ENCODE results near the gene GAL.

Gene GAL

GRCh38 chr11:68653486-68654430 lies 30.6 kb upstream of the GAL start:
- H3K27me3 Mint-ChIP-seq = peaks cover 47% of the 10 kb centered on the region
- H3K4me3 Mint-ChIP-seq = no peak overlapping the region
- no peaks in the 10 kb centered on the region for H3K36me3 Mint-ChIP-seq (ENCODE audit: low read depth)
- no peak for DNase-seq
- no peak overlapping the region for H3K27ac Mint-ChIP-seq
- no peaks in the 10 kb centered on the region for H3K9me3 Mint-ChIP-seq
- no peaks in the 10 kb centered on the region for H3K4me1 Mint-ChIP-seq (ENCODE audit: low read depth)

GRCh38 chr11:68654978-68655377 lies 29.4 kb upstream of the GAL start:
- Mint-ChIP-seq H3K4me1 (ENCODE audit: low read depth) (no peaks in the 10 kb centered on the region), H3K36me3 (ENCODE audit: low read depth) (no peaks in the 10 kb centered on the region), H3K4me3 (no peak overlapping the region), H3K9me3 (no peaks in the 10 kb centered on the region), H3K27me3 (peaks cover 36% of the 10 kb centered on the region), H3K27ac (no peak overlapping the region)
- no peak for DNase-seq

GRCh38 chr11:68655406-68655805 lies 28.9 kb upstream of the GAL start:
- no peak for DNase-seq
- no peaks in the 10 kb centered on the region for H3K36me3 Mint-ChIP-seq (ENCODE audit: low read depth)
- peaks cover 32% of the 10 kb centered on the region for H3K27me3 Mint-ChIP-seq
- H3K4me3 Mint-ChIP-seq = no peak overlapping the region
- H3K4me1 Mint-ChIP-seq (ENCODE audit: low read depth) = no peaks in the 10 kb centered on the region
- no peak overlapping the region for H3K27ac Mint-ChIP-seq
- H3K9me3 Mint-ChIP-seq = no peaks in the 10 kb centered on the region

GRCh38 chr11:68655806-68656205 lies 28.5 kb upstream of the GAL start:
- no peaks in the 10 kb centered on the region for H3K4me1 Mint-ChIP-seq (ENCODE audit: low read depth)
- no peaks in the 10 kb centered on the region for H3K36me3 Mint-ChIP-seq (ENCODE audit: low read depth)
- H3K4me3 Mint-ChIP-seq = no peak overlapping the region
- H3K27ac Mint-ChIP-seq = no peak overlapping the region
- no peak for DNase-seq
- H3K27me3 Mint-ChIP-seq = peaks cover 32% of the 10 kb centered on the region
- no peaks in the 10 kb centered on the region for H3K9me3 Mint-ChIP-seq

GRCh38 chr11:68657021-68657780 lies 27.1 kb upstream of the GAL start:
- Mint-ChIP-seq H3K36me3 (ENCODE audit: low read depth) (no peaks in the 10 kb centered on the region), H3K4me1 (ENCODE audit: low read depth) (no peaks in the 10 kb centered on the region), H3K9me3 (no peaks in the 10 kb centered on the region), H3K4me3 (no peak overlapping the region), H3K27me3 (peaks cover 28% of the 10 kb centered on the region), H3K27ac (no peak overlapping the region)
- DNase-seq = no peak

GRCh38 chr11:68658097-68658496 lies 26.2 kb upstream of the GAL start:
- H3K4me3 Mint-ChIP-seq = no peak overlapping the region
- H3K27me3 Mint-ChIP-seq = peaks cover 23% of the 10 kb centered on the region
- H3K36me3 Mint-ChIP-seq (ENCODE audit: low read depth) = no peaks in the 10 kb centered on the region
- H3K27ac Mint-ChIP-seq = no peak overlapping the region
- no peak for DNase-seq
- no peaks in the 10 kb centered on the region for H3K9me3 Mint-ChIP-seq
- no peaks in the 10 kb centered on the region for H3K4me1 Mint-ChIP-seq (ENCODE audit: low read depth)

- no peak overlapping the region for H3K27ac Mint-ChIP-seq
- H3K4me1 Mint-ChIP-seq (ENCODE audit: low read depth) = no peaks in the 10 kb centered on the region
- no peaks in the 10 kb centered on the region for H3K36me3 Mint-ChIP-seq (ENCODE audit: low read depth)
- peaks cover 24% of the 10 kb centered on the region for H3K27me3 Mint-ChIP-seq
- no peak for DNase-seq
- no peaks in the 10 kb centered on the region for H3K9me3 Mint-ChIP-seq
- H3K4me3 Mint-ChIP-seq = no peak overlapping the region
Measured at GRCh38 chr11:68658661-68659060, 25.7 kb upstream of the GAL start.

- Mint-ChIP-seq H3K4me1 (ENCODE audit: low read depth) (no peaks in the 10 kb centered on the region), H3K27me3 (peaks cover 24% of the 10 kb centered on the region), H3K36me3 (ENCODE audit: low read depth) (no peaks in the 10 kb centered on the region), H3K27ac (no peak overlapping the region), H3K9me3 (no peaks in the 10 kb centered on the region), H3K4me3 (no peak overlapping the region)
- DNase-seq = no peak
Measured at GRCh38 chr11:68659158-68659921, 25.0 kb upstream of the GAL start.

GRCh38 chr11:68660066-68660810 lies 24.1 kb upstream of the GAL start:
- Mint-ChIP-seq H3K9me3 (no peaks in the 10 kb centered on the region), H3K4me3 (no peak overlapping the region), H3K27ac (no peak overlapping the region), H3K36me3 (ENCODE audit: low read depth) (no peaks in the 10 kb centered on the region), H3K4me1 (ENCODE audit: low read depth) (no peaks in the 10 kb centered on the region), H3K27me3 (peaks cover 22% of the 10 kb centered on the region)
- DNase-seq = no peak

GRCh38 chr11:68661014-68661413 lies 23.3 kb upstream of the GAL start:
- Mint-ChIP-seq H3K4me1 (ENCODE audit: low read depth) (no peaks in the 10 kb centered on the region), H3K27ac (no peak overlapping the region), H3K27me3 (peaks cover 15% of the 10 kb centered on the region), H3K9me3 (no peaks in the 10 kb centered on the region), H3K4me3 (no peak overlapping the region), H3K36me3 (ENCODE audit: low read depth) (no peaks in the 10 kb centered on the region)
- no peak for DNase-seq

- H3K27ac Mint-ChIP-seq = no peak overlapping the region
- no peak overlapping the region for H3K4me3 Mint-ChIP-seq
- no peaks in the 10 kb centered on the region for H3K36me3 Mint-ChIP-seq (ENCODE audit: low read depth)
- H3K27me3 Mint-ChIP-seq = peaks cover 8% of the 10 kb centered on the region
- DNase-seq = no peak
- H3K4me1 Mint-ChIP-seq (ENCODE audit: low read depth) = no peaks in the 10 kb centered on the region
- H3K9me3 Mint-ChIP-seq = no peaks in the 10 kb centered on the region
Measured at GRCh38 chr11:68661697-68662603, 22.4 kb upstream of the GAL start.

GRCh38 chr11:68663482-68664010 lies 20.8 kb upstream of the GAL start:
- DNase-seq = no peak
- Mint-ChIP-seq H3K4me3 (no peak overlapping the region), H3K4me1 (ENCODE audit: low read depth) (no peaks in the 10 kb centered on the region), H3K27ac (no peak overlapping the region), H3K36me3 (ENCODE audit: low read depth) (no peaks in the 10 kb centered on the region), H3K9me3 (no peaks in the 10 kb centered on the region), H3K27me3 (peaks cover 5% of the 10 kb centered on the region)

- Mint-ChIP-seq H3K27me3 (peaks cover 5% of the 10 kb centered on the region), H3K4me3 (no peak overlapping the region), H3K9me3 (no peaks in the 10 kb centered on the region), H3K4me1 (ENCODE audit: low read depth) (no peaks in the 10 kb centered on the region), H3K27ac (no peak overlapping the region), H3K36me3 (ENCODE audit: low read depth) (no peaks in the 10 kb centered on the region)
- no peak for DNase-seq
Measured at GRCh38 chr11:68664141-68664540, 20.2 kb upstream of the GAL start.

All from activated T-cell treated with anti-CD3 and anti-CD28 coated beads, Interleukin-2, amount 50 U/mL, for 24 hours (primary cell).